RWPE1 (cell line): ENCODE measurements around the gene TRIM24.

Source experiments
- CTCF ChIA-PET: fragments of 350-600 bp; sonication (Branson Sonifier 250); formaldehyde crosslinking; extraction: SDS; loops from one replicate; lab custom pipeline; 2021; lab: Yijun Ruan, JAX
- POLR2A ChIA-PET: fragments of 400-600 bp; formaldehyde crosslinking; extraction: SDS; loops from one replicate; lab custom pipeline; 2020; ENCODE audit warnings: antibody characterized with exemption; ENCODE audit not compliant: low non-redundant PET; lab: Yijun Ruan, JAX
- DNase-seq: peaks from one replicate; pipeline ENCODE4 v3.0.0; 2012; ENCODE audit warnings: low spot score
- H3K27ac ChIP-seq: fragments of 450-650 bp; 2 replicates; pipeline ENCODE4 v1.5.1; 2017
- TF ChIP-seq, protein P1 (sequence below): fragments of 450-650 bp; conservative IDR thresholded peaks from 2 replicates; pipeline ENCODE4 v1.5.1; 2017; ENCODE audit warnings: low read depth, mild to moderate bottlenecking

Gene TRIM24

DNA sequence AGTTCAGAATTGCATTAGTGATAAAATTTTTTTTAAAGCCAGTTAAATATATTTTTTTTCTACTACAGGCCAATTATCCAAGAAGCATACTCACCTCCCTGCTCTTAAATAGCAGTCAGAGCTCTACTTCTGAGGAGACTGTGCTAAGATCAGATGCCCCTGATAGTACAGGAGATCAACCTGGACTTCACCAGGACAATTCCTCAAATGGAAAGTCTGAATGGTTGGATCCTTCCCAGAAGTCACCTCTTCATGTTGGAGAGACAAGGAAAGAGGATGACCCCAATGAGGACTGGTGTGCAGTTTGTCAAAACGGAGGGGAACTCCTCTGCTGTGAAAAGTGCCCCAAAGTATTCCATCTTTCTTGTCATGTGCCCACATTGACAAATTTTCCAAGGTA lies 119.1 kb downstream of the TRIM24 start:
- ChIA-PET CTCF (no interaction called here), POLR2A (no interaction called here)
- no peak overlapping the region for H3K27ac ChIP-seq
- TF ChIP-seq, protein P1, sequence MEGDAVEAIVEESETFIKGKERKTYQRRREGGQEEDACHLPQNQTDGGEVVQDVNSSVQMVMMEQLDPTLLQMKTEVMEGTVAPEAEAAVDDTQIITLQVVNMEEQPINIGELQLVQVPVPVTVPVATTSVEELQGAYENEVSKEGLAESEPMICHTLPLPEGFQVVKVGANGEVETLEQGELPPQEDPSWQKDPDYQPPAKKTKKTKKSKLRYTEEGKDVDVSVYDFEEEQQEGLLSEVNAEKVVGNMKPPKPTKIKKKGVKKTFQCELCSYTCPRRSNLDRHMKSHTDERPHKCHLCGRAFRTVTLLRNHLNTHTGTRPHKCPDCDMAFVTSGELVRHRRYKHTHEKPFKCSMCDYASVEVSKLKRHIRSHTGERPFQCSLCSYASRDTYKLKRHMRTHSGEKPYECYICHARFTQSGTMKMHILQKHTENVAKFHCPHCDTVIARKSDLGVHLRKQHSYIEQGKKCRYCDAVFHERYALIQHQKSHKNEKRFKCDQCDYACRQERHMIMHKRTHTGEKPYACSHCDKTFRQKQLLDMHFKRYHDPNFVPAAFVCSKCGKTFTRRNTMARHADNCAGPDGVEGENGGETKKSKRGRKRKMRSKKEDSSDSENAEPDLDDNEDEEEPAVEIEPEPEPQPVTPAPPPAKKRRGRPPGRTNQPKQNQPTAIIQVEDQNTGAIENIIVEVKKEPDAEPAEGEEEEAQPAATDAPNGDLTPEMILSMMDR = no peak
- DNase-seq = no peak

DNA sequence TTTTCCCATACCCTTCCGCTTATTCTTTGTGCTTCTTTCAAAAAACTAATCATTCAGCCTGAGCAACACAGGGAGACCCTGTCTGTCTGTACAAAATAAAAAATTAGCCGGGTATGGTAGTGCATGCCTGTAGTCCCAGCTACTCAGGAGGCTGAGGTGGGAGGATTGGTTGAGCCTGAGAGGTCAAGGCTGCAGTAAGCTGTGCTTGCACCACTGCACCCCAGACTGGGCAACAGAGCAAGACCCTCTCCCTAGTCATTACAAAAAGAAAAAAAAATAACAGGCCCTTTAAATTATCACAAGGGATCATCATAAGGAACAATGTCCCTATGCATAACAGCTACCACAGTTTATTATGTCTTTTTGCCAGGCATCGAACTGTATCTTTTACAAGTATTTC lies 119.6 kb downstream of the TRIM24 start:
- TF ChIP-seq, protein P1 = no peak
- no peak overlapping the region for H3K27ac ChIP-seq
- DNase-seq = no peak
- POLR2A ChIA-PET = no interaction called here
- CTCF ChIA-PET = no interaction called here

DNA sequence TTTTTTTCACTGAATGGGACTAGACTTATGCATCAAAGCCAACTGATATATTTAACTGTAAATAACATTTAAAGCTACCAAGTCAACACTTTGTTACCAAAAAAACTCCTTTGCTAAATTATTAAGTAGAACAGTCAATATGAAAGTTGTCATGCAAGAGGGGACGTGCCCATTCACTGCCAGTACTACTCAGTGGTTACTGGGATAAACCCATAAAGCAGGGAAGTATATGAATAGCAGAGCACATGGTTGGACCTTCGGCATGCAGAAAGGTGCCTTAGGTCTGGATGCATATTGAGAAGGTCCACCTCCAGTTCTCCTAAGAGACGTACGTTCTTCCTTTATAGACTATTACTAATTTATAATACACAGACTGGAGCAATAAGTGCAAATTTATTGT lies 121.0 kb downstream of the TRIM24 start:
- ChIA-PET CTCF (no interaction called here), POLR2A (no interaction called here)
- no peak for DNase-seq
- H3K27ac ChIP-seq = no peak overlapping the region
- TF ChIP-seq, protein P1 = no peak

DNA sequence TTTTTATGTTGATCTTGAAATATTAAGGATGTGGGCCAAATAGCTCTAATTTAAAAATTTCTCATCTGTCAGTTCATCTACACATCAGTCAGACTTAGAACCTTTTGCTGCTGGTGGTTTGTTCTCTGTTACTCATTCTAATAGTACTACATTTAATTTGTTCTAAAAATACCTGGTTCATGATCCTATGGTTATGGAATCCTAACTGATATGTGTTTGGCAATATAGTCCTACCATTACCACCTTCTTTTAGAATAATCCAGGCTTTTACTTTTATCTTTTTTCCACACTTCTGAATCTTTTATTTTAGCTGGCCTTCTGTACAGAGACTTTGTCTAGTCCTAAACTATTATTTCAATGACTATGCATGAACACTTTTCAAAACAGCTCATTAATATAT lies 124.2 kb downstream of the TRIM24 start:
- H3K27ac ChIP-seq = no peak overlapping the region
- DNase-seq = no peak
- TF ChIP-seq, protein P1 = no peak
- ChIA-PET POLR2A (no interaction called here), CTCF (no interaction called here)

DNA sequence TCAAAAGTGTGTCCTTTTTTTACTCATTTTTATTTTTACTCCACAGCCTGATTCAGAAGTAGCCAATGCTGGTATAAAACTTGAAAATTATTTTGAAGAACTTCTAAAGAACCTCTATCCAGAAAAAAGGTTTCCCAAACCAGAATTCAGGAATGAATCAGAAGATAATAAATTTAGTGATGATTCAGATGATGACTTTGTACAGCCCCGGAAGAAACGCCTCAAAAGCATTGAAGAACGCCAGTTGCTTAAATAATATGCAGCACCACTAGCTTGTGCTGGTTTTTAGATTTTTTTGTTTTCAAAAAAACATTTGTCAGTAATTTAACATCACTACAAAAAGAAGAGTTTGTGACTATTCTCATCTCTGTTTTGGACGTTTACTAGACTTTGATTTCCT lies 124.6 kb downstream of the TRIM24 start:
- no peak for DNase-seq
- H3K27ac ChIP-seq = no peak overlapping the region
- CTCF ChIA-PET = no interaction called here
- POLR2A ChIA-PET = no interaction called here
- TF ChIP-seq, protein P1 = no peak

DNA sequence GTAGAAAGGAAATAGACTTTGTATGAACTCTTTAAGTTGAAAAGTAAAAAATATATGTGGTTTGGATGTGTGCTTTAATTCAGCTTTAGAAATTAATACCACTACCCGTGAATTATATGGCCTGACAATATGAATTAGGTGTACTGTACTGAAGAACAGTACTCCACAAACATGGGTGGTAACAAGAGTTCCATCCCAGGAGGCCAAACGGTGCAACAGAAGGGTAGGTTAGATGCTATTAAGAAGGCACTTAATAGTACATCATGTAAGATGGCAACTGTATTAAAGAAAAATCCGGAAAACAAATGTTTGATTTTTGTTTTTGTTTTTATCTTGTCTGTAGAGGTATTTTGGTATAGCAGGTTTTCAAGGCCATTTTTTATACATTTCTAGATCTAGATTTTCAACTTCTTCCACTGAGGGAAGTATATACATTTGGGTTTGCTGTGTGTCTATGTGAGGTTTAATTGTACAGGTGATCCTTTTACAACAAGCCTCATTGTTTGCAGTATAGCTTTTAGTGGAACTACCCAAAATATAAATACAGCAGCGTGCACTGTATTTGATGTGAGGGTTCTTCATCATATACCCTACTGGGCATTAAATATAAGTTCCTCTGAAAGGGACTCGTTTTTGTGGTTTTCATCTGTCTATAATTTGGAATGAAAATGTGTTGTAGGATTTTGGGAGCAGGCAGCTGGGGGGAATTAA lies 125.4 kb downstream of the TRIM24 start:
- ChIA-PET POLR2A (no interaction called here), CTCF (no interaction called here)
- H3K27ac ChIP-seq = no peak overlapping the region
- TF ChIP-seq, protein P1 = no peak
- DNase-seq = no peak

DNA sequence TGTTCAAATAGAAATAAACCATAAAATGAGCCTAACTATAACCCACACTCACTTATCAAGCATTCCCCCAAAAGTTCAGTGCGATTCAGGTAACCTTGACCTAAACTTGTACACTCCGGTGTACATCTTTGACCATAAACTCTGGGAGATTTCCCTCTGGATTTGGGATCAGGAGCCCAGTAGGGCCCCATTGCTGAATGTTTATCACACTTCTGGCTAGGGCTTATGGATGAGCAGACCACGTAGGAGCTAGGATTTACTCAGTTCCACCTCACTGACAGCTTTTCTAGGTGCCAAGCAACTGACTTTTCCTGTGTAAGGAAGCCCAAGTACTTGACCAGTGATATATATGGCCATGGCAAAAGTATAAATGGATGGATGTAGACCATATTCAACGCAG lies 127.4 kb downstream of the TRIM24 start:
- no peak overlapping the region for H3K27ac ChIP-seq
- ChIA-PET CTCF (no interaction called here), POLR2A (no interaction called here)
- TF ChIP-seq, protein P1 = no peak
- DNase-seq = no peak
